RWPE1 (cell line): ENCODE data around the gene PDGFRB.

Experiments
- CTCF ChIA-PET: fragments of 350-600 bp; sonication (Branson Sonifier 250); formaldehyde crosslinking; extraction: SDS; loops from one replicate; lab custom pipeline; 2021; lab: Yijun Ruan, JAX
- POLR2A ChIA-PET: fragments of 400-600 bp; formaldehyde crosslinking; extraction: SDS; loops from one replicate; lab custom pipeline; 2020; ENCODE audit warnings: antibody characterized with exemption; ENCODE audit not compliant: low non-redundant PET; lab: Yijun Ruan, JAX
- DNase-seq: peaks from one replicate; pipeline ENCODE4 v3.0.0; 2012; ENCODE audit warnings: low spot score
- H3K27ac ChIP-seq: fragments of 450-650 bp; 2 replicates; pipeline ENCODE4 v1.5.1; 2017
- TF ChIP-seq, protein P1 (sequence below): fragments of 450-650 bp; conservative IDR thresholded peaks from 2 replicates; pipeline ENCODE4 v1.5.1; 2017; ENCODE audit warnings: low read depth, mild to moderate bottlenecking

PDGFRB gene

DNA sequence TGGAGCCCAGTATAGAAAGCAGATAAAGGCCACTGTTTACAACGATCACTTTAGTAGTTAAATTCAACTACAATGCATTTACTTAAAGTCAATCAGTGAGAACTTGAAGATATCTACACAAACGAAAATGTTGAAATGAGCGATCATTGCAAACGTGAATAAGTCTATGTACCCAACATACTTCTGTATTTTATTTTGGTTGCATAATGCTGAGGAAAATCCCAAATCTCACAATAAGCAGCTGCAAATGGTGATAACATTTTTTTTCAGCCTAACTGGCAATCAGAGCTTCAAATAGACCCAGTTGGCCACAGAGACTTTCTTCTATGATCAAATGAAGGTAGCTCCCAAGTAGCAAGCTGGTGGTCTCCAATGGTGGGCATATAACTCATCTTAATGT, 32.1 kb downstream of the PDGFRB start:
- ChIA-PET CTCF (interaction anchor here (1.7 to 1.9 kb wide), 2 partner anchors 15 to 286 kb away, joined by 4 to 8 read pairs; no protein-coding TSS in a partner anchor), POLR2A (no interaction called here)
- DNase-seq: no peak
- TF ChIP-seq, protein P1, sequence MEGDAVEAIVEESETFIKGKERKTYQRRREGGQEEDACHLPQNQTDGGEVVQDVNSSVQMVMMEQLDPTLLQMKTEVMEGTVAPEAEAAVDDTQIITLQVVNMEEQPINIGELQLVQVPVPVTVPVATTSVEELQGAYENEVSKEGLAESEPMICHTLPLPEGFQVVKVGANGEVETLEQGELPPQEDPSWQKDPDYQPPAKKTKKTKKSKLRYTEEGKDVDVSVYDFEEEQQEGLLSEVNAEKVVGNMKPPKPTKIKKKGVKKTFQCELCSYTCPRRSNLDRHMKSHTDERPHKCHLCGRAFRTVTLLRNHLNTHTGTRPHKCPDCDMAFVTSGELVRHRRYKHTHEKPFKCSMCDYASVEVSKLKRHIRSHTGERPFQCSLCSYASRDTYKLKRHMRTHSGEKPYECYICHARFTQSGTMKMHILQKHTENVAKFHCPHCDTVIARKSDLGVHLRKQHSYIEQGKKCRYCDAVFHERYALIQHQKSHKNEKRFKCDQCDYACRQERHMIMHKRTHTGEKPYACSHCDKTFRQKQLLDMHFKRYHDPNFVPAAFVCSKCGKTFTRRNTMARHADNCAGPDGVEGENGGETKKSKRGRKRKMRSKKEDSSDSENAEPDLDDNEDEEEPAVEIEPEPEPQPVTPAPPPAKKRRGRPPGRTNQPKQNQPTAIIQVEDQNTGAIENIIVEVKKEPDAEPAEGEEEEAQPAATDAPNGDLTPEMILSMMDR: no peak
- H3K27ac ChIP-seq: no peak overlapping the region

DNA sequence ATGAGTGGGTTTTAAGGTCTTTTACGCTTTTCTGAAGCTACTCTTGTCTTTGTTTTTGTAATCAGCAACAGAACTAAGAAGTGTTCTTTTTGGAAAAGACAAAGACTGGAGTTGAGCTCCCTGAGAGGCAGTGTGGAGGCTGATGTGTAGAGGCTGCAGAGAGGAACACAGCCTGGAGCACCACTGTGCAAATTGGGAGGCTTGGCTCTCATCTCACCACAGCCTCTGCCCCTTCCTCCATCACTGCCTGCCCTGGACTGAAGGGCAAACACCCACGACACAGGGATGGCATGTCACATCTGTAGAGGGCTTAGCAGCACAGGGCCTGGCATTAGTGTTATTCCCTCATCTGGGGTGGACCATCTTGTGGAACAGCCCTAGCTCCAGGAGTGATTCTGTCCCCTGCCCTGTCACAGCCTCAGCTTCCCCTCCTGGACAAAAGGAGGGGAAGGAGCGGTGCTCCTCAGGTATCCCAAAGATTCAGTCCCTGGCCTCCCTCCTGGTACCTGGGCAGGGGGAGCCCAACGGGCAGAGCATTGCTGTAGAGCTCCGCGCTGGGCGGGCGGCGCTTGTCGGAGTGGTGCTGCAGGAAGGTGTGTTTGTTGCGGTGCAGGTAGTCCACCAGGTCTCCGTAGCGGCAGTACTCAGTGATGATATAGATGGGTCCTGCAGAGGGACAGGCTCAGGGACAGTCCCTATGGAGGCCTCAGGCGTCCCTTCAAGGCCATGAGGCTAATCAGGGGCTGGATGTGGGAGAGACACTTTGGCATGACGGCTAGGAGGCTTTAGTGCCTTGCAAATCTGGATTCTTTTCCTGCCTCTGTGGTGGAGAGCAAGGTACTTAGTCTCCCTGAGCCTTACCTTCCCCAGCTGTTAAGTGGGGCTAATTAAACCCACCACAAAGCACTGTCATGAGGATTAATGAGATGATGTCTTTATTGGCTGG, 32.8 kb downstream of the PDGFRB start:
- DNase-seq: no peak
- POLR2A ChIA-PET: no interaction called here
- CTCF ChIA-PET: interaction anchor here (0.5 to 1.9 kb wide), 9 partner anchors 13 to 294 kb away, joined by 3 to 8 read pairs (median 4); no protein-coding TSS in a partner anchor
- no peak overlapping the region for H3K27ac ChIP-seq
- TF ChIP-seq, protein P1: no peak

DNA sequence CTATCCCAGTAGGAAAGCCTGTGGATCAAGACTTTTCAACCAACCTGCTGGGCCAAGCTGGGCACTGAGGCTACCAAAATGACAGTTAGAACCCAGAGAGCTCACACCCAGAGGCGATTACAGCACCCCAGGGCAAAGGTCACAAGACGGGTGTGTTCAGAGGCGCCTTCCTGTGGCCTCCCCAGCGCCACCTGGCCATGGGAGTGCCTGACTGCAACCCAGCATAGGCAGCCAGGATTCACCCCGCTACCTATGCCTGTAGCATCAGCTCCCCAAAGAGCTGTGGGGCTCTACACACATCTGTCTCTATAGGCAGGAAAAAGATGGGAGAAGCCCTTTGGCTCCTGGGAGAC, 33.5 kb downstream of the PDGFRB start:
- TF ChIP-seq, protein P1: no peak; the same call in 1 of the 2 replicates

DNA sequence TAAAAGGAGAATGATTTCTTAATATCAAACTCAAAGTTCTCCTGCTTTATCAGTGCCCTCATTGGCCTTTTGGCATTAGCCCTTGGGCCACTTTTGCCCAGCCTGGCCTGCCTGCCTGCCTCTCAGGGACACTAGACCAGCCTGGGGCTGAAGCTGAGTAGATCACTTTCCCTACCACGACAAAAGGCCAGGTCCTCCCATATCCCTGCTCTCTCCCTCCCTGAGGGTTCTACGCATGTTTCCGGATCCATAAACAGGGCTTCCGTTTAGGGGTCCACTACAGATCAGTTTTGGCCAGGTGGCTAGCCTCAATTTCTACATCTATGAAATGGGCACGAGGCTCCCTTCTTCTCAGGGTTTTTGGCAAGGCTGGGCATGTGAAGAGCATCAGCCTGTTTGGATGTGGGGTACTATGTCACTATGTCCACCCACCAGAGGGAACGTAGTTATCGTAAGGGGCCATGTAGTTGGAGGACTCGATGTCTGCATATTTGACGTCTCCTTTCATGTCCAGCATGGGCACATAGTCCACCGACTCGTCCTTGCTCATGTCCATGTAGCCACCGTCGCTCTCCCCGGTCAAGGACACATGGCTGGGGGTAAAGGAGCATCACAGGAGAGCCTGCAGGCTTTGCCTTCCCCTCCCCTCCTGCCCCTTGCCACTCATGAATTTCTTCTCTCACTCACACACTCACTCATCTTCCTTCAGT, 34.0 kb downstream of the PDGFRB start:
- POLR2A ChIA-PET: no interaction called here
- no peak overlapping the region for H3K27ac ChIP-seq
- CTCF ChIA-PET: interaction anchor here (0.6 to 1.9 kb wide), 8 partner anchors 12 to 295 kb away, joined by 3 to 8 read pairs (median 4); no protein-coding TSS in a partner anchor
- TF ChIP-seq, protein P1: no peak
- no peak for DNase-seq

More for the DNA sequence above, 33.5 kb downstream of the PDGFRB start:
- no peak overlapping the region for H3K27ac ChIP-seq
- DNase-seq: peak; percentile 59
- ChIA-PET POLR2A (no interaction called here), CTCF (interaction anchor here (0.5 to 1.9 kb wide), 9 partner anchors 13 to 295 kb away, joined by 3 to 8 read pairs (median 4); no protein-coding TSS in a partner anchor)

DNA sequence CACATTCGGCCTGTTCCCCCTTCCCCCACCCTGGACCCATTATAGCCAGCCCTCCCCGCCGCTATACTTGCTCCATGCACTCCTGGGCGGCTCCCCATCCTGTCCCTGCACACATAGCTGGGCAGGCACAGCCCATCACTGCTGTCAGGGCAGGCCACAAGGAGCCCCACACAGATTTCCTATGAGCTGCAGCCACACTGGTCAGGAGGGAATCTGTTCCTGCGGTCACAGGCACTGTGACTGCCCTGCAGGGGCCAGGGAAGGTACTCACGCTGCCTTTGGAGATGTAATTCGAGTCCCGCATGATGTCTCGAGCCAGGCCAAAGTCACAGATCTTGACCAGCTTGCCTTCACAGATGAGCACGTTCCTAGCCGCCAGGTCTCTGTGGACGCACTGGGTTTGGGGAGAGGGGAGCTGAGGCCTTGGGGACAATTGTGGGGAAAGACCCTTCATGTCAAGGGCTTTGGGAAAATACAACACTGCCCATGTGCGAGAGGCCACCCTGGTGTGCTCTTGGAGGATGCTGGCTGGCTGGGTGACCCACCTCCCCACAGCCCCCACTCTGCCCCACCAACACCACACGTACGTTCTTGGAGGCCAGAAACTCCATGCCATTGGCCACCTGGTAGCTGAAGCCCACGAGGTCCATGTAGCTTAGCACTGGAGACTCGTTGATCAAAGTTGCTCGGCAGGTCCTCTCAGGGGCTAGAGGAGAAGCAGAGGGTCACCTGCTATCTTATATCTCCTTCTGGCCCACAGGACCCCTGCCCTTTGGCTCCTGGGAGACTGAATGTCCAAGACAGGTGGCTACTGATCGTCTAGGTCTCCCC, 34.8 kb downstream of the PDGFRB start:
- DNase-seq: no peak
- ChIA-PET CTCF (interaction anchor here (0.6 to 0.7 kb wide), 4 partner anchors 45 to 245 kb away, joined by 3 to 8 read pairs (median 5); no protein-coding TSS in a partner anchor), POLR2A (no interaction called here)
- TF ChIP-seq, protein P1: no peak
- no peak overlapping the region for H3K27ac ChIP-seq
